Esophagus squamous epithelium (tissue), 5 donors: ENCODE measurements around the gene VWA8. TPM values are rescaled to one million over a fixed set of nuclear protein-coding genes. Genes with fewer than 3 reads are reported as not detected.
"Not testable (repeated sequence)": the region's sequence is repeated elsewhere in the genome, so short reads cannot be mapped to it uniquely, and the experiment has no call there.

Experiments used
- DNase-seq: peaks from one replicate; lab custom pipeline; 2025; lab: John Stamatoyannopoulos, UW
- H3K27ac ChIP-seq, 4 donors: fragments of 200-600 bp; sonication (generic); one replicate each; pipeline ENCODE4 v1.5.1; 2016 to 2019; ENCODE audit warnings: mild to moderate bottlenecking in 1 of 4
- H3K27me3 ChIP-seq, 4 donors: fragments of 200-600 bp; sonication (generic); 1 replicate in 3 of 4; 2 replicates in 1 of 4; pipeline versions ENCODE4 v1.5.1 to v1.6.0; 2017 to 2021; ENCODE audit warnings: antibody characterized with exemption in 1 of 4
- H3K36me3 ChIP-seq, 3 donors: fragments of 200-600 bp; sonication (generic); one replicate each; pipeline ENCODE4 v1.5.1; 2016 to 2019
- H3K4me1 ChIP-seq, 3 donors: fragments of 200-600 bp; sonication (generic); one replicate each; pipeline ENCODE4 v1.5.1; 2017 to 2019
- H3K4me3 ChIP-seq, 4 donors: fragments of 200-600 bp; sonication (generic); 1 replicate in 3 of 4; 2 replicates in 1 of 4; pipeline ENCODE4 v1.5.1; 2016 to 2019; ENCODE audit warnings: mild to moderate bottlenecking in 2 of 4, moderate library complexity in 1 of 4
- H3K9me3 ChIP-seq, 3 donors: fragments of 200-600 bp; sonication (generic); one replicate each; pipeline ENCODE4 v1.5.1; 2016 to 2019
- POLR2A ChIP-seq, 4 donors: fragments of 450-650 bp; IDR thresholded peaks; one replicate each; pipeline ENCODE4 v1.6.1; 2017; ENCODE audit warnings: antibody characterized with exemption in 4 of 4, mild to moderate bottlenecking in 4 of 4, moderate library complexity in 3 of 4
- WGBS, 2 donors: methylation state at CpG; one replicate each; pipeline ENCODE4 v1.1.5; 2018; 5-methylcytosine and 5-hydroxymethylcytosine counted together
- intact Hi-C: fragments of 100-400 bp; cut with DNase I; formaldehyde crosslinking; loops from one replicate; pipeline ENCODE4 v1.15.0; 2022
- total RNA-seq, 4 donors: library from RNA; depleted of rRNA; stranded (reverse); fragments of >200 nt; gene quantifications; one replicate each; pipeline ENCODE4 v1.1.0, GENCODE V29; 2016
- TF ChIP-seq, protein P1 (sequence below), 6 experiments: fragments of 450-650 bp in 4 of 6; fragments of 200-600 bp in 2 of 6; sonication (generic) in 2 of 6; IDR thresholded peaks; one replicate each; pipeline ENCODE4 v1.5.1; 2016 to 2019; ENCODE audit warnings: antibody characterized with exemption in 6 of 6, mild to moderate bottlenecking in 4 of 6, moderate library complexity in 4 of 6
- donor health status: DM: yes; HTN: yes; CAD: no.

VWA8 gene
- total RNA-seq, 4 donors from 2014 or later = 10.5 to 23.7 (median 17.3) TPM

GRCh38 chr13:41621716-41622431 is 339.0 kb downstream of the VWA8 start:
- intact Hi-C loops = no loop called here
- Histone ChIP-seq H3K9me3 (no peaks in the 10 kb centered on the region), H3K36me3 (no peaks in the 10 kb centered on the region), H3K27ac (peak overlapping the region in 2 of 4 donors; percentile 9 to 48), H3K4me3 (no peak overlapping the region), H3K27me3 (no peaks in the 10 kb centered on the region), H3K4me1 (peaks cover 0 to 9% (median 0%) of the 10 kb centered on the region in 3 donors)
- no peak for DNase-seq
- 75 to 78% methylated on average over 4 to 5 of the region's 5 CpGs for WGBS, 2 donors
- no peak for TF ChIP-seq POLR2A (IDR thresholded peaks at IDR 0.05)
- TF ChIP-seq, protein P1, sequence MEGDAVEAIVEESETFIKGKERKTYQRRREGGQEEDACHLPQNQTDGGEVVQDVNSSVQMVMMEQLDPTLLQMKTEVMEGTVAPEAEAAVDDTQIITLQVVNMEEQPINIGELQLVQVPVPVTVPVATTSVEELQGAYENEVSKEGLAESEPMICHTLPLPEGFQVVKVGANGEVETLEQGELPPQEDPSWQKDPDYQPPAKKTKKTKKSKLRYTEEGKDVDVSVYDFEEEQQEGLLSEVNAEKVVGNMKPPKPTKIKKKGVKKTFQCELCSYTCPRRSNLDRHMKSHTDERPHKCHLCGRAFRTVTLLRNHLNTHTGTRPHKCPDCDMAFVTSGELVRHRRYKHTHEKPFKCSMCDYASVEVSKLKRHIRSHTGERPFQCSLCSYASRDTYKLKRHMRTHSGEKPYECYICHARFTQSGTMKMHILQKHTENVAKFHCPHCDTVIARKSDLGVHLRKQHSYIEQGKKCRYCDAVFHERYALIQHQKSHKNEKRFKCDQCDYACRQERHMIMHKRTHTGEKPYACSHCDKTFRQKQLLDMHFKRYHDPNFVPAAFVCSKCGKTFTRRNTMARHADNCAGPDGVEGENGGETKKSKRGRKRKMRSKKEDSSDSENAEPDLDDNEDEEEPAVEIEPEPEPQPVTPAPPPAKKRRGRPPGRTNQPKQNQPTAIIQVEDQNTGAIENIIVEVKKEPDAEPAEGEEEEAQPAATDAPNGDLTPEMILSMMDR (IDR thresholded peaks at IDR 0.05) = no peak

DNA sequence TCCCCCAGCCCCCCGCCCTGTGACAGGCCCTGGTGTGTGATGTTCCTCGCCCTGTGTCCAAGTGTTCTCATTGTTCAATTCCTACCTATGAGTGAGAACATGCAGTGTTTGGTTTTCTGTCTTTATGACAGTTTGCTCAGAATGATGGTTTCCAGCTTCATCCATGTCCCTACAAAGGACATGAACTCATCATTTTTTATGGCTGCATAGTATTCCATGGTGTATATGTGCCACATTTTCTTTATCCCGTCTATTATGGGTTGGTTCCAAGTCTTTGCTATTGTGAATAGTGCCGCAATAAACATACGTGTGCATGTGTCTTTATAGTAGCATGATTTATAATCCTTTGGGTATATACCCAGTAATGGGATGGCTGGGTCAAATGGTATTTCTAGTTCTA is 343.3 kb downstream of the VWA8 start:
- H3K9me3 ChIP-seq, H3K27ac ChIP-seq, DNase-seq, H3K4me3 ChIP-seq, H3K27me3 ChIP-seq, intact Hi-C loops: not testable (repeated sequence)
- 97 to 99% methylated on average over 4 to 5 of the region's 5 CpGs for WGBS, 2 donors
- Histone ChIP-seq H3K36me3 (peaks cover 0 to 14% (median 0%) of the 10 kb centered on the region in 3 donors), H3K4me1 (peaks cover 0 to 12% (median 6%) of the 10 kb centered on the region in 3 donors)

DNA sequence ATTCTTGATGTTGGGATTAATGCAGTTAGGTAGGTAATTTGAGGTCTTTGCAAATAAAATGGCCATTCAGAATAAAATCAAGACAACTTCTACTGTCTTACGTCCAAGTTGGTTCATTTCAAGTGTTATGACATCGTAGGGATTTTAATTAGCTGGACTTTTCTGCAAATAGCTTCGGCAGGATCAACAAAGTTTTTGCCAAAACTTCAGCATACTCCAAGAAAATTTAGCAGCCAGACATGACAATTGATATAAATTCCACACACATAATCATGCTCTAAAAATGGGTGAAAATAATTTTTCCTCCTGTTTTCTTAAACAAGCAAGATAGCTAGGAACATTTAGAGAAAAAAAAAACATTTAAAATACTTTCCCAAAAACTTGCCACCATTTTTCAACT is 344.8 kb downstream of the VWA8 start:
- Histone ChIP-seq H3K9me3 (no peaks in the 10 kb centered on the region), H3K27me3 (no peaks in the 10 kb centered on the region), H3K36me3 (peaks cover 0 to 23% (median 0%) of the 10 kb centered on the region in 3 donors), H3K27ac (no peak overlapping the region), H3K4me1 (peaks cover 0 to 8% (median 6%) of the 10 kb centered on the region in 3 donors), H3K4me3 (no peak overlapping the region)
- DNase-seq = no peak
- WGBS, 2 donors = 76 to 81% methylated on average over 3 of the region's 3 CpGs
- intact Hi-C loops = no loop called here
- TF ChIP-seq, protein P1 (IDR thresholded peaks at IDR 0.05) = no peak
- no peak for TF ChIP-seq POLR2A (IDR thresholded peaks at IDR 0.05)

GRCh38 chr13:41615528-41615855 is 345.4 kb downstream of the VWA8 start:
- Histone ChIP-seq H3K27ac (no peak overlapping the region), H3K27me3 (no peaks in the 10 kb centered on the region), H3K4me1 (peaks cover 0 to 8% (median 6%) of the 10 kb centered on the region in 3 donors), H3K4me3 (no peak overlapping the region), H3K9me3 (no peaks in the 10 kb centered on the region), H3K36me3 (peaks cover 0 to 30% (median 0%) of the 10 kb centered on the region in 3 donors)
- intact Hi-C loops = no loop called here
- DNase-seq = no peak
- TF ChIP-seq, protein P1 (IDR thresholded peaks at IDR 0.05) = no peak

DNA sequence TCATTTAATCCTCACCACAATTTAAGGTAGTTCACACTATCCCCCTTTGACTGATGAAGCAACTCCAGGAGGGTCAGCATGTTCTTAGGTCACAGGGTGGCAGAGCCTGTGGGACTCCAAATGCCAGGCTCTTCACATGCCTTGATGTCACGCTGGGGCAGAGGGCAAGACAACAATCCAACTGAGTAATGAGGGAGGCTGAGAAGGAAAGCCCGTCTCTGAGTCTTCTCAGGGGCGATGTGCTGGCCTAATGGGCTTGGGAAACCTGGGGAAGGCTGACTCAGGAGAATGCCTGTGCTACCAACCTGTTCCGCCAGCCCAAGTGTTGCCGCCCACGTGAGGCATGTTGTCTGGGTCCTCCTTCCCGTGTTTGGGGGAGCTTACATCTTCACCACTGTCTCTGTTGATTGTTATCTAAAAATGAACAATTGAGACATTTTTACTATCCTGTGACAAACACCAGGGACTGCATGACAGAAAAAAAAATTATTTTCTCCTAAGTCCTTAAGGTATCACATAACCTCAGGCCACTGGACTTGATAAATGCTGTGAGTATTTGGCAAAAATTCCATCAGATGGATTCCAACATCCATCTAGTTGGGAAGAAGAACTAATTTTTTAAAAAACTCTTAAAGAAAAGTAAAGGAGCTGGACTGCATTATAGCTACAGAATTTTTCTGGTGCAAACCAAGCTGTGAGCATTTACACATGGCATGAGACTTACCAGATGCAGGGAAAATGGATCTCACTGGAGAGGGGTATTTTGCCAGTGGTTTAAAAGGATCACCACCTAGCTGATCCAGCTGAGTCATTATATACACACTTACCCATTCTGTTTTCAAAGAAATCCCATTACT is 346.0 kb downstream of the VWA8 start:
- DNase-seq = no peak
- H3K4me1 ChIP-seq = peaks cover 0 to 8% (median 6%) of the 10 kb centered on the region in 3 donors
- intact Hi-C loops = no loop called here
- H3K27me3 ChIP-seq = no peaks in the 10 kb centered on the region
- peak overlapping the region in 3 of 4 donors; percentile 3 to 25 (median 4) for H3K27ac ChIP-seq
- no peak for TF ChIP-seq POLR2A (IDR thresholded peaks at IDR 0.05)
- TF ChIP-seq, protein P1 (IDR thresholded peaks at IDR 0.05) = no peak
- no peaks in the 10 kb centered on the region for H3K9me3 ChIP-seq
- peaks cover 0 to 36% (median 0%) of the 10 kb centered on the region in 3 donors for H3K36me3 ChIP-seq
- H3K4me3 ChIP-seq = no peak overlapping the region
- 81 to 84% methylated on average over 5 to 7 of the region's 7 CpGs for WGBS, 2 donors
